ENCODE data around the gene DDR2.

The DDR2 gene

GRCh38 chr1:162753001-162753658 lies 120.9 kb downstream of the DDR2 start:
- Histone ChIP-seq H2AK5ac (ENCODE audit: low read depth, low read length) (no peak overlapping the region), H4K8ac (ENCODE audit: low read depth, low read length) (no peak overlapping the region), H3K23ac (ENCODE audit: low read depth, low read length, poor library complexity) (no peak overlapping the region), H3K4me3 (ENCODE audit: low read length in 2 of 2) (no peak overlapping the region), H4K91ac (ENCODE audit: low read depth, low read length, poor library complexity) (no peak overlapping the region), H2BK15ac (ENCODE audit: low read length) (no peak overlapping the region), H3K9ac (ENCODE audit: low read depth, low read length, poor library complexity) (no peak overlapping the region), H2BK5ac (ENCODE audit: low read length) (no peak overlapping the region), H3K27ac (replicated peaks; ENCODE audit: low read length) (no peak overlapping the region), H2BK12ac (ENCODE audit: low read length) (no peak overlapping the region), H3K9me3 (replicated peaks in 1 of 2; ENCODE audit: control insufficient read depth in 2 of 2, insufficient read depth in 1 of 2, low read depth in 1 of 2, low read length in 2 of 2) (no peaks in the 10 kb centered on the region), H2BK120ac (ENCODE audit: low read depth, low read length) (no peak overlapping the region), H3K4me1 (ENCODE audit: control insufficient read depth in 2 of 2, insufficient read depth in 1 of 2, low read depth in 1 of 2, low read length in 2 of 2) (peaks cover 0 to 2% of the 10 kb centered on the region in 2 donors), H3K4ac (ENCODE audit: low read length) (no peak overlapping the region), H3K14ac (ENCODE audit: low read length) (no peak overlapping the region), H3K36me3 (replicated peaks in 1 of 2; ENCODE audit: control insufficient read depth in 2 of 2, insufficient read depth in 2 of 2, low read length in 2 of 2) (no peaks in the 10 kb centered on the region), H2AFZ (ENCODE audit: low read length) (no peak overlapping the region), H3K4me2 (ENCODE audit: insufficient read depth, low read length, poor library complexity, severe bottlenecking) (no peak overlapping the region), H3K79me1 (ENCODE audit: low read depth, low read length) (no peaks in the 10 kb centered on the region), H3K27me3 (ENCODE audit: control insufficient read depth in 3 of 3, insufficient read depth in 3 of 3, low read depth in 1 of 3, low read length in 3 of 3) (no peaks in the 10 kb centered on the region), H3K18ac (ENCODE audit: low read length) (no peak overlapping the region)
- no peak for DNase-seq (ENCODE audit: low spot score)
- no CpG with 5 or more reads among the region's 1 CpG for WGBS, 2 donors (ENCODE audit: extremely low coverage in 2 of 2, insufficient read length in 2 of 2, insufficient replicate concordance in 1 of 2)

- Histone ChIP-seq H2BK12ac (ENCODE audit: low read length) (no peak overlapping the region), H3K36me3 (replicated peaks in 1 of 2; ENCODE audit: control insufficient read depth in 2 of 2, insufficient read depth in 2 of 2, low read length in 2 of 2) (no peaks in the 10 kb centered on the region), H4K8ac (ENCODE audit: low read depth, low read length) (no peak overlapping the region), H3K27me3 (ENCODE audit: control insufficient read depth in 3 of 3, insufficient read depth in 3 of 3, low read depth in 1 of 3, low read length in 3 of 3) (no peaks in the 10 kb centered on the region), H4K91ac (ENCODE audit: low read depth, low read length, poor library complexity) (no peak overlapping the region), H3K79me1 (ENCODE audit: low read depth, low read length) (no peaks in the 10 kb centered on the region), H3K23ac (ENCODE audit: low read depth, low read length, poor library complexity) (no peak overlapping the region), H2BK120ac (ENCODE audit: low read depth, low read length) (no peak overlapping the region), H3K9me3 (replicated peaks in 1 of 2; ENCODE audit: control insufficient read depth in 2 of 2, insufficient read depth in 1 of 2, low read depth in 1 of 2, low read length in 2 of 2) (no peaks in the 10 kb centered on the region), H3K4ac (ENCODE audit: low read length) (no peak overlapping the region), H2BK15ac (ENCODE audit: low read length) (no peak overlapping the region), H2AFZ (ENCODE audit: low read length) (no peak overlapping the region), H3K9ac (ENCODE audit: low read depth, low read length, poor library complexity) (no peak overlapping the region), H3K4me2 (ENCODE audit: insufficient read depth, low read length, poor library complexity, severe bottlenecking) (no peak overlapping the region), H3K4me3 (ENCODE audit: low read length in 2 of 2) (no peak overlapping the region), H2BK5ac (ENCODE audit: low read length) (no peak overlapping the region), H3K27ac (replicated peaks; ENCODE audit: low read length) (no peak overlapping the region), H3K4me1 (ENCODE audit: control insufficient read depth in 2 of 2, insufficient read depth in 1 of 2, low read depth in 1 of 2, low read length in 2 of 2) (peaks cover 0 to 2% of the 10 kb centered on the region in 2 donors), H3K18ac (ENCODE audit: low read length) (no peak overlapping the region), H3K14ac (ENCODE audit: low read length) (no peak overlapping the region), H2AK5ac (ENCODE audit: low read depth, low read length) (peak overlapping the region; percentile 30)
- WGBS, 2 donors (ENCODE audit: extremely low coverage in 2 of 2, insufficient read length in 2 of 2, insufficient replicate concordance in 1 of 2) = no CpG with 5 or more reads among the region's 1 CpG
- no peak for DNase-seq (ENCODE audit: low spot score)
Measured at GRCh38 chr1:162753998-162754585, 121.8 kb downstream of the DDR2 start.

- Histone ChIP-seq H2AFZ (ENCODE audit: low read length) (peak overlapping the region; percentile 43), H3K9ac (ENCODE audit: low read depth, low read length, poor library complexity) (no peak overlapping the region), H3K36me3 (replicated peaks in 1 of 2; ENCODE audit: control insufficient read depth in 2 of 2, insufficient read depth in 2 of 2, low read length in 2 of 2) (no peaks in the 10 kb centered on the region), H4K91ac (ENCODE audit: low read depth, low read length, poor library complexity) (no peak overlapping the region), H3K79me1 (ENCODE audit: low read depth, low read length) (no peaks in the 10 kb centered on the region), H3K4me1 (ENCODE audit: control insufficient read depth in 2 of 2, insufficient read depth in 1 of 2, low read depth in 1 of 2, low read length in 2 of 2) (peaks cover 0 to 2% of the 10 kb centered on the region in 2 donors), H2BK120ac (ENCODE audit: low read depth, low read length) (no peak overlapping the region), H3K18ac (ENCODE audit: low read length) (no peak overlapping the region), H3K23ac (ENCODE audit: low read depth, low read length, poor library complexity) (no peak overlapping the region), H3K27me3 (ENCODE audit: control insufficient read depth in 3 of 3, insufficient read depth in 3 of 3, low read depth in 1 of 3, low read length in 3 of 3) (no peaks in the 10 kb centered on the region), H2BK5ac (ENCODE audit: low read length) (no peak overlapping the region), H2BK15ac (ENCODE audit: low read length) (no peak overlapping the region), H3K4me2 (ENCODE audit: insufficient read depth, low read length, poor library complexity, severe bottlenecking) (no peak overlapping the region), H2BK12ac (ENCODE audit: low read length) (no peak overlapping the region), H4K8ac (ENCODE audit: low read depth, low read length) (no peak overlapping the region), H3K4me3 (ENCODE audit: low read length in 2 of 2) (no peak overlapping the region), H3K14ac (ENCODE audit: low read length) (no peak overlapping the region), H3K4ac (ENCODE audit: low read length) (no peak overlapping the region), H2AK5ac (ENCODE audit: low read depth, low read length) (no peak overlapping the region), H3K9me3 (replicated peaks in 1 of 2; ENCODE audit: control insufficient read depth in 2 of 2, insufficient read depth in 1 of 2, low read depth in 1 of 2, low read length in 2 of 2) (no peaks in the 10 kb centered on the region), H3K27ac (replicated peaks; ENCODE audit: low read length) (no peak overlapping the region)
- no CpG with 5 or more reads among the region's 3 CpGs for WGBS, 2 donors (ENCODE audit: extremely low coverage in 2 of 2, insufficient read length in 2 of 2, insufficient replicate concordance in 1 of 2)
- no peak for DNase-seq (ENCODE audit: low spot score)
Measured at GRCh38 chr1:162755306-162755705, 123.0 kb downstream of the DDR2 start.

GRCh38 chr1:162756523-162756922 lies 124.3 kb downstream of the DDR2 start:
- Histone ChIP-seq H2AFZ (ENCODE audit: low read length) (no peak overlapping the region), H3K4ac (ENCODE audit: low read length) (no peak overlapping the region), H3K27ac (replicated peaks; ENCODE audit: low read length) (no peak overlapping the region), H3K4me3 (ENCODE audit: low read length in 2 of 2) (no peak overlapping the region), H3K9ac (ENCODE audit: low read depth, low read length, poor library complexity) (no peak overlapping the region), H2BK12ac (ENCODE audit: low read length) (no peak overlapping the region), H3K23ac (ENCODE audit: low read depth, low read length, poor library complexity) (no peak overlapping the region), H3K9me3 (replicated peaks in 1 of 2; ENCODE audit: control insufficient read depth in 2 of 2, insufficient read depth in 1 of 2, low read depth in 1 of 2, low read length in 2 of 2) (no peaks in the 10 kb centered on the region), H2BK5ac (ENCODE audit: low read length) (no peak overlapping the region), H3K4me2 (ENCODE audit: insufficient read depth, low read length, poor library complexity, severe bottlenecking) (no peak overlapping the region), H4K91ac (ENCODE audit: low read depth, low read length, poor library complexity) (no peak overlapping the region), H4K8ac (ENCODE audit: low read depth, low read length) (no peak overlapping the region), H3K36me3 (replicated peaks in 1 of 2; ENCODE audit: control insufficient read depth in 2 of 2, insufficient read depth in 2 of 2, low read length in 2 of 2) (no peaks in the 10 kb centered on the region), H2BK120ac (ENCODE audit: low read depth, low read length) (no peak overlapping the region), H3K4me1 (ENCODE audit: control insufficient read depth in 2 of 2, insufficient read depth in 1 of 2, low read depth in 1 of 2, low read length in 2 of 2) (peaks cover 0 to 2% of the 10 kb centered on the region in 2 donors), H3K27me3 (ENCODE audit: control insufficient read depth in 3 of 3, insufficient read depth in 3 of 3, low read depth in 1 of 3, low read length in 3 of 3) (no peaks in the 10 kb centered on the region), H3K18ac (ENCODE audit: low read length) (no peak overlapping the region), H2AK5ac (ENCODE audit: low read depth, low read length) (no peak overlapping the region), H3K14ac (ENCODE audit: low read length) (no peak overlapping the region), H3K79me1 (ENCODE audit: low read depth, low read length) (no peaks in the 10 kb centered on the region), H2BK15ac (ENCODE audit: low read length) (no peak overlapping the region)
- DNase-seq (ENCODE audit: low spot score) = no peak
- no CpG with 5 or more reads among the region's 5 CpGs for WGBS, 2 donors (ENCODE audit: extremely low coverage in 2 of 2, insufficient read length in 2 of 2, insufficient replicate concordance in 1 of 2)
